Measurements from ENCODE around the gene AHI1.
"Not testable (repeated sequence)": the region's sequence is repeated elsewhere in the genome, so short reads cannot be mapped to it uniquely, and the experiment has no call there.

AHI1 gene

DNA sequence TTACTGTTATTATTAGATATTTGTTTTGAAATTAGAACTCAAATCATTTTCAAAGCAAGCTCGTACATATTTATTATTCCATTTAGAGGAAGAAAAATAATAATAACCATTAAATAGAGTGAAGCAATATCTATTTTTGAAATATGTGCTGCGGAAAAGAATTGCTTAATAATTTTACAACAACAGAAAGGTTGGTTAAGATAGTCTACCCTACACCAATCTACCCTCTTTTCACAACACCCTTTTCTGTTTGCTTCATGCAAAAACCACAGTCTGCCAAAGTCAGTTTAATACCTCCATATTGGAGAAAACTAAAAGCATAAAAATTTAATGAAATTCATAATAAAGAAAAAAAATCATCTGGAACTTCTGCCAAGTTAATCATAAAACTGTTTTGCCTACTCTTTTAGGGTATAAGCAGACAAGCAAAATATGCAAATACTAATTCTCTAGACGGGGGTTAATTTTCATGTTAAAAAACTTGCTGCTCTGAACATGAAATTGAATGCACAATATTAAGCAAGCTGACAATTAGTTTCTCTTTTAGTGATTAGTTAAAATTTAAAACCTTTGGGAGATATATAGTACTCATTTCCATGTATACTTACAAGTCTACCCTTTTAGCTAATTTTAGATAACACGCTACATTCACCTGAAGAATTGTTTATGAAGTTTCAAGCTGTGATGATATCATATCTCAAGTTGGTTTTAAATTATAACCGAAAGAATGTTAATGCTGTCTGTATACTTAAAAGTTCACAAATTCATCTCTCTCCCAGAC lies 100.2 kb downstream of the AHI1 start:
- DNase-seq (ENCODE audit: low read depth, low spot score), result no peak

DNA sequence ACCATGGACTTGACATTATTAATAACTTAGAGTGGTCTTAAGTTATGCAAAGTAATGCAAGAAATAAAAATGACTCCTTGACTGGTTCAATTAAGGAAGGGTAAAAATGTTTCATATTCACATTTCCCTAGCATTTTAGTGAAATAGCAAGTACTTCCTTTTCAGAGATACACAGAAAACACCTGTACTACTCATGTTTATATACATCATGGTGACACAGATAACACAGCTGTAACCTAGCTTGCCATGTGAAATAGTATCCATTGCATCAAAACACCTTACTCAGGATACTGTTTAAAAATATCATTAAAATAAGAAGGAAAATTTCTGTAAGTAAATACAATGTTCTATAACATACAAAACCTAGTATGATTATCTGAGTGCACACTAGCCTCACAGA lies 102.4 kb downstream of the AHI1 start:
- DNase-seq (ENCODE audit: low read depth, low spot score), result no peak

DNA sequence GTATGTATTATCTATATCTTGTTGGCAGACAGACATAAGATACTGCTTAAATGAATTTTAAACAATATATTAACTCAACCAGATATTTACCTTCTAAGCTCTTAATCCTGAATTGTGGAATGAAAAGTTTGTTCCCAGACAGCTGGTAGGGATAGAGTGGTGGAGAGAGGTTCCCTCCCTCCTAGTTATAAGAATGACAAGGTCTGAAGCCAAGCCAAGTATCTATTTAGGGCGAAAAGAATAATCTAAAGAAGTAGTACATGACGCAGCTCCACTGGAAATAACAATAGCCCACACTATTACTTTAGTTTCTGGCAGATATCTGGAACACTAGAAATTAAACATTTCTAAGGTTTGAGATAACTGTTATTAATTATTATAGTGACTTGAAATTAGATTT lies 104.3 kb downstream of the AHI1 start:
- DNase-seq (ENCODE audit: low read depth, low spot score), result no peak

DNA sequence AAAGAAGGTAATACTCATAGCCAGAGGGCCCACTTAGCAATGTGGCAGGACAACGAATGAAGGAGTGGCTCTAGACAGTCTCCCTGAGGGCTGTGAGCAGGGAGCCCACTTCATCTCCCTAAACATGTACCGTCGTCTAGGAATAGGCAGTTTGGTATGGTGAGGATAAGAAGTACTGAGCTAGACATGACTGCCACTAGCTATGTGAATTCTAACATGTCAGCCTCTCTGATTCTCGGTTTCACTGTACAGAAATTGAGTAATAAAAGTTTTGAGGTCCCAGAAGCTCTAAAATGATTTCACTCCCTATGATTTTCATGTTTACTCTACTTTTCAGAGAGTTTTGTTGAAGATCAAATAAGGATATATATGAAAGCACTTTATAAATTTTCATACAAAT lies 107.1 kb downstream of the AHI1 start:
- no peak for DNase-seq (ENCODE audit: low read depth, low spot score)

DNA sequence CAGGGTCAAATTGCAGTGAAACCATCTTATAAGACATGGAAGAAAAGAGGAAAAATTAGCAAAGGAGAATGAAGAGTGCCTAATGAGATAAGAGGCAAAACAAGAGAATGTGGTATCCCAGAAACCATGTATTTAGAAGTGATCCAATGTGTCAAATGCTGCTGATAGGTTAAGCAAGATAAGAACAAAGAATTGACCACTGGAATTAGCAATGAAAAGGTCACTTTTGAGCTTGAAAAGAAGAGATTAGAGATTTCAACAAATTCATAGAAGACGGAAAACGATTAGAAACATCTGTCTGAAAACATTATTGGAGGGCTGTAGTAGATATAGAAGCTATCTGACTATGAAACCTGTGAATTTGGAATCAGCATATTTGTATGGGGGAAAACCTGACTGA lies 112.2 kb downstream of the AHI1 start:
- no peak for DNase-seq (ENCODE audit: low read depth, low spot score)

DNA sequence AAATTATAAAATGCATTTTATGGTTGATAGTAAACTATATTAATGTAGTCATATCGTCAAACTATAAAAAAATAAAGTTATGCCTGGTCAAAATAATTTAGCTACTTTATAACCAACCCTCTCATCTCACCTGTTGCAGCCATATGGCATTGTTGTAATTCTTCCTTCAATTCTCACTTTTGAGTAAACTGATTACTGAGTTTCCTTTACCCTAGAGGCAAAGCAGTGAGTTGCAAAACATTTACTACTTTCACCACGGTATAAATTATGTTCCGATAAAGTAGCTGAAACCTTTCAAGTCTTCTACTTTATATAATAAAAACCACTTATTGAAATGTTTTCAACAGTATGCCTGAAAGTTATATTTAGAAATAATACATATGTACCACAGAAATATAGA lies 113.8 kb downstream of the AHI1 start:
- DNase-seq (ENCODE audit: low read depth, low spot score), result no peak

DNA sequence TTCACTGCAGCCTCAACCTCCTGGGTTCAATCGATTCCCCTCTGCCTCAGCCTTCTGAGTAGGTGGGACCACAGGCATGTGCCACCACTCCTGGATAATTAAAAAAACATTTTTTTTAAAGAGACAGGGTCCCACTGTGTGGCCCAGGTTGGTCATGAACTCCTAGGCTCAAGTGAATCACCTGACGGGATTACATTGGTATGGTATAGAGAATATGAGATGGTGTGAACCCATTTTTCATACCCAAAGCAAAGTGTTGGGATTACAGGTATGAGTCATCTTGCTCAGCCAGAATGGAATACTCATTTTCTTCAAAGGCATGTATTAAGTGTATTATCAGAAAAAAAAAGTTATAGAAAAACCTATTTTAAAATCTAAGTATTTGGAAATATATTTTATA lies 114.2 kb downstream of the AHI1 start:
- no peak for DNase-seq (ENCODE audit: low read depth, low spot score)

DNA sequence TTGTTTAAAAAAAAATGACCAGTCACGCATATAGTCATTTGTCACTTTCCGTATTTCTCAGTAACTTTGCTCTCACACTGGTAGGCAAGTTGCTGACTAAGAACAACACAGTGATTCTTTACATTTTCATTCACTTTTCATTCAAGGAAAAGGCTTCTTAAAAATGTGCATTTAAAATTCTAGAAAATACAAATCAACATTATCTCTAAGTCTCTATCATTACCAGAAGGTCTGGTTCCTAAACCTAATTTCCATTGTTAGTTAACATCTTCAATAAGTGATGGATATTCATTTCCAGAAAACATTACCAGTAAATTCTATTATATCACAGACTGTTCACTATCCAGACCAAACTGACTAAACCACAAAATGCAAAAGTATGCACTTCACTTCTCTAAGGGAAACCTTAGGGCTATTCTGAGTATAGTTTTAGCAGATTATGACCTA lies 115.3 kb downstream of the AHI1 start:
- DNase-seq (ENCODE audit: low read depth, low spot score), result peak; percentile 10

DNA sequence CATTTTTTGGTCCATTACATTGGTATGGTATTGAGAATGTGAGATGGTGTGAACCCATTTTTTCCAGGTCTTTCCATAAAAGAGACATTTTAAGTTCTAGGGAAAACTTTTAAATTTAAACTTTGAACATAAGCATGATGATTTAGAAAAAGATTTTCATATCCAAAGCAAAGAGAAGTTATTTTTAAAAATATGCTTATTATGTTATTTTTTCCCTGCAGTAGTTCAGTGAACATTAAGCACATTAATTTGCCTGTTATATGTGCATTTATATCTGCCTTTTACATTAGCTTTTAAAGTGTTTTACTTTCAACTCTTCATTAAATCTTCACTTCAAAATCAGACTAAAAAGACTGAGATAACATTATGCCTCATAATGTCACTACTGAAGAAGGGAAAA lies 116.7 kb downstream of the AHI1 start:
- no peak for DNase-seq (ENCODE audit: low read depth, low spot score)

DNA sequence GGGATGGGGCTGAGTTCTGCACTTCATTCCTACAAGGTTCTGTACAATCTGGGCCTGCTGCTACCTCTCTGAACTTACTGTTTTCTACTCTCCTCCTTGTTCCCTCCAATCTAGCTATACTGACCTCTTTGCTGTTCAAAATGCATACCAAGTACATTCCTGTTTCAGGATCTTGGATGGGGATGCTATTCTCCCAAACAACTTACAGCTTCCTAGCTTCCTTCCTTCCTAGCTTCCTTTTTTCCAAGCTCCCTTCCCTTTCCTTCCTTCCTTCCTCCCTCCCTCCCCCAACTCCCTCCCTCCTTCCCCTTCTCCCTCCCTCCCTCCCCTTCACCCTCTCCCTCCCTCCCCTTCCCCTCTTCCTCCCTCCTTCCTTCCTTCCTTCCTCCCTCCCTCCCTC lies 117.9 kb downstream of the AHI1 start:
- no peak for DNase-seq (ENCODE audit: low read depth, low spot score)

DNA sequence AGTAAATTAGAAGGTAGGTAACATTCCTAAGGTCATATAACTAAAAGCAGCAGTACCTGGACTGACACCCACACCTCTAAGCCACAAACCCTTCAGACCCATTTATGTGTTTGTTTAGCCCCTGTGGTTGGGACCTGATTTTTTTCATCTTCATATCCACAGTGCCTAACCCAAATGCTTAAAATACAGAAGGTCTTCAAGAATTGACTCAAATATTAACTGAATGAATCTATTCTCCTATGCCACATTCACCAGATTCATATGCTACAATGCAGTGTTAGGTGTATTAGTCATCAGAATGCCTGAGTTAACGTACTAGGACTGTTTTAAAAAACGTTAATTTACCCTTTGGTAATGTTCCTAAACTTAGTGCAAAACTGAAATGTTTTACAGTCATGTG lies 124.8 kb downstream of the AHI1 start:
- DNase-seq (ENCODE audit: low read depth, low spot score), result peak; percentile 41

DNA sequence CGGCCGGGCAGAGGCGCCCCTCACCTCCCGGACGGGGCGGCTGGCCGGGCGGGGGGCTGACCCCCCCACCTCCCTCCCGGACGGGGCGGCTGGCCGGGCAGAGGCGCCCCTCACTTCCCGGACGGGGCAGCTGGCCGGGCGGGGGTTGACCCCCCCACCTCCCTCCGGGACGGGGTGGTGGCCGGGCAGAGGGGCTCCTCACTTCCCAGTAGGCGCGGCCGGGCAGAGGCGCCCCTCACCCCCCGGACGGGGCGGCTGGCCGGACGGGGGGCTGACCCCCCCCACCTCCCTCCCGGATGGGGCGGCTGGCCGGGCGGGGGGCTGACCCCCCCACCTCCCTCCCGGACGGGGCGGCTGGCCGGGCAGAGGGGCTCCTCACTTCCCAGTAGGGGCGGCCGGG lies 133.9 kb downstream of the AHI1 start:
- DNase-seq (ENCODE audit: low read depth, low spot score), result not testable (repeated sequence)

DNA sequence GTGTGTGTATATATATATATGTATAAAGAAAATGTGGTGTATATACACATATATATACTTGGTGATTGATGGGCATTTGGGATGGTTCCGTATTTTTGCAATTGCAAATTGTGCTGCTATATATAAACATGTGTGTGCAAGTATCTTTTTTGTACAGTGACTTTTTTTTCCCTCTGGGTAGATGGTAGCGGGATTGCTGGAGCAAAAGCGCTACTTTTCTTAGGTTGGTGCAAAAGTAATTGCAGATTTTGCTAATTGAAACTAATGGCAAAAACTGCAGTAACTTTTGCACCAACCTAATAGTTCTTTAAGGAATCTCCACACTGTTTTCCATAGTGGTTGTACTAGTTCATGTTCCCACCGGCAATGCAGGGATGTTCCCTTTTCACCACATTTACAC lies 135.4 kb downstream of the AHI1 start:
- no peak for DNase-seq (ENCODE audit: low read depth, low spot score)

DNA sequence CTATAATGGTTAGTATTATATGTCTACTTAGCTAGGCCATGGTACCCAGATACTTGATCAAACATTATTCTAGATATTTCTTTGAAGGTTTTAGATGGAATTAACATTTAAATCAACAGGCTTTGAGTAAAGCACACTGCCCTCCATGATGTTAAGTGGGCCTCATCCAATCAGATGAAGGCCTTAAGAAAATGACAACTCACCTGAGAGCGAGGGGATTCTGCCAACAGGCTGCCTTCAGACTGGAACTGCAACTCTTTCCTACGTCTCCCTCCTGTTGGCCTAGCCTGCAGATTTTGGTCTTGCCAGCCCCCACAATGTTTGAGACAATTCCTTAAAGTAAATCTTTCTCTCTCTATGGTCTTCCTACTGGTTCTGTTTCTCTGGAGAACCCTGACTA lies 137.3 kb downstream of the AHI1 start:
- DNase-seq (ENCODE audit: low read depth, low spot score), result no peak

DNA sequence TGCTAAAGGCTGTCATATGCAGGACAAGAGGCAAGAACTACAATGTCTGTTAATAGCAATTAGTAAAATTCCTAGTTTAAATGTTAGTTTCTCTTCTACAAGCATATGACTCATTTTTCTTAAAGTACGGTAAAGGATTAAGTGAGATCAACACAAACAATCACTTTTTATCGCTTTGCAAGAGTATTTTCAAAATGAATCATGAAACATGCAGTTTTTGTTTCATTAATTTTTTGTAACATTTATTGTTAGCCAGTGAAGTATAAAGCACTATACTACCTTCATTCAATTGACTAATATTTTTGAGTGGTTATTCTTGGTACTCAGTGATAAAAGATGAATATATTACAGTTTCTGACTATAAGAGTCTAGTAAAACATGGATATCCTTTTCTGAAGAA lies 138.6 kb downstream of the AHI1 start:
- DNase-seq (ENCODE audit: low read depth, low spot score), result peak; percentile 15

DNA sequence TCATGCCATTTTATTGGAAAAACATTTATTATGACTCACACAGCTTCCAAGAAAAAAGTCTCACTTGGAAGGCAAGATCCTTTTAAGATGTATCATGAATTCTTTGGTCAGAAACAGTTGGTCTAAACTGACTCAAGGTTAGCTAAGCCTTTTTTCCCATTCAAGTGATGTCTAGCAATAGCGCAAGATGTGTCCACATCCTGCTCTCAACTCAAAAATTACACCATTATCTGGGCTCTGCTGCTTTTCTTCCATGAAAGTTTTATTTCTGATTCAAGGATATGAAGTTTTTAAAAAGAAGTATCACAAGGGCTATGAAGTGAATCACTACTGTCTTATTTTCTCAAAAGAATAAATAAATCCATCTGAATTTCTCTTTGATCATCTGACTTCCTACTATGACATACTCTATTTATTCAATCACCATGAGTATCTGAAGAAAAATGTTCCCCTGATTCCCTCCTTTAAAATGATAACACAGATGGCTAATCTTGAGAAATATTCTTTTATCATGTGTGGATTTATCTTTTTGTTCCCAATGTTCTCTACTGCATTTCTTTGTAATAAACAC lies 139.2 kb downstream of the AHI1 start:
- peak; percentile 79 for DNase-seq (ENCODE audit: low read depth, low spot score)

DNA sequence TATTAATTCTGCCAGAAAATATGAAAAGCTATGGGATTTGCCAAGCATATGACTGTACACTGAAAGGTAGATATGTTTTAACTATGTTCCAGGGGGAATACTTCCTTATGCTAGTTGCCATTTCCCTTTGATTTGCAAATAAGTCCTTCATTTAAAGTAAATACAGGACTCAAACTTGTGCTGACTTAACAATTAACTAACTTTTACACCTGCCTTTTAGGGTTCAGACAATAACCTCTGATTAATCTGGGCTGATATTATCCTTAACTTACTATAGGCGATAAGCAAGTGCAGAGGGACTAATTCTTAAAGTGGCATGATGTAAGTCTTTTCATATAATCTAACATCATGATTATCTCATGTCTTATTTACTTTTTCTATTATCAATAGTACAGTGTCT lies 143.1 kb downstream of the AHI1 start:
- no peak for DNase-seq (ENCODE audit: low read depth, low spot score)

DNA sequence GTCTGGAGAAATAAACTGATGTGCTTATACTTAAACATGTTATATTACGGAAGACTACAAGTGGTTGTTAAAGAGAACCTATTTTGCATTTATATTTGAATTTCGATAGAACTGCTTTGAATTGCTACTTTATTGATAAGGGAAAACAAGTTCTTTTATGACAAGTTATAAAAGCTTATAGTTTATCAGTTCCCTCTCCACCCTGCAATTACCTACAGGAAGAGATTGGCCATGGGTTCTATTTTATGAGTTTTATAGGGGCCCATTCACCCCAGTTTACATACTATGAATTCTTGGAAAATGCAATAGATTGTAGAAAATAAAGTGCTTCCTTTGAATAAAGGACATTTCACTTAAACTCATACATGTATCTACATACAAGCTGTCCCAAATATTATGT lies 144.4 kb downstream of the AHI1 start:
- DNase-seq (ENCODE audit: low read depth, low spot score), result no peak

DNA sequence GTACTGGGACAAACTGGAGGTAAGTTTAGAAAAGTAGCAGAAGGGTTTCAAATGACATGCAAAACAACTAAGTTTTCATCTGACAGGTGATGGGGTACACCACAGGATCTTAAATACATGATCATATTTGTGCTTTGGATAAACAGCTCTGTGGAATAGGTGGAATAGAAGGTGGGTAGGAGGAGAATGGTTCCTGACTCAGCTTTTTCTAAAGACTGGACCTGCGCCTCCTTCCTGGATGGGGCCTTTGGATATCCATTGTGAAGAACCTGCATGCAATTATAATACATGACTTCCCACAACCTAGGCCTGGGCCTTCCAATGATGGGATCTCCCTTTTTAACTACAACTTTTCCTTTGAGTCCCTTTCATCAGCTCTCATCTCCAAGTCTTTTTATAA lies 145.9 kb downstream of the AHI1 start:
- no peak for DNase-seq (ENCODE audit: low read depth, low spot score)

DNA sequence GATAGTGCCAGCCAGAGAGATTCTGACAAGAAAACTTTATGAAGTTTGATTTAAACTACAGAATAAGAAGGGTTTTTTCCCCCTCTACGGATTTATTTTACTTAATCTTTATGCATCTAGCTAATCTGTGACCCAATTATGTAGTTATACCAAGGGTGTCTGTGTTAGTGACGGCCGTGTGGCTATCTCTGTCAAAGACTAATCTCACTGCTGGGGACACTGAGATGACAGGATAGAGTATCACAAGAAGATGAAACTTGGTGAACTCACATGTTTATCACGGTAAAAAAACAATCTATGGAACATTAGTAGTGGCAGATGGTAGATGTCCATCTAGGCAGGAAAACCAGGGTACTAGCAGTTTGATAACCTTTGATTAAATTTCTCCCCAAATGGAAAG lies 149.7 kb downstream of the AHI1 start:
- no peak for DNase-seq (ENCODE audit: low read depth, low spot score)

DNA sequence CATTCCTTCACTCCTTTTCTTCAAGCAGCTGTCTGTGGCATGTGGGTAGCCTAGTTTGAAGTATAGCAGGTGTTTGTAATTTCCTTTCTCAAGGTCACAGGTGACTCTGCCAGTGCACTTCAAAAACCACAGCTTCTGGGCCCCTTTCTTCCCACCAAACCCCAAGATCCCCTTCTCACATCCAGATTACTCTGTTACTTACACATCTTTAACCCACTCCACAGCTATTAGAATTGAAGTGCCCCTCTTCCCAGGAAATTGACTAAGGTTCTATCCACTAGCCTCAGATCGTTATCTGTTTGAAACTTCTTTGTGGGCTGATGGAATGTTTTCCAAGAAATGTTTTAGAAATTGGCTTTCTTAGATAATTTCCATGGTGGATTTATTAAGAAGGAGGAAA lies 150.8 kb downstream of the AHI1 start:
- DNase-seq (ENCODE audit: low read depth, low spot score), result peak; percentile 11

DNA sequence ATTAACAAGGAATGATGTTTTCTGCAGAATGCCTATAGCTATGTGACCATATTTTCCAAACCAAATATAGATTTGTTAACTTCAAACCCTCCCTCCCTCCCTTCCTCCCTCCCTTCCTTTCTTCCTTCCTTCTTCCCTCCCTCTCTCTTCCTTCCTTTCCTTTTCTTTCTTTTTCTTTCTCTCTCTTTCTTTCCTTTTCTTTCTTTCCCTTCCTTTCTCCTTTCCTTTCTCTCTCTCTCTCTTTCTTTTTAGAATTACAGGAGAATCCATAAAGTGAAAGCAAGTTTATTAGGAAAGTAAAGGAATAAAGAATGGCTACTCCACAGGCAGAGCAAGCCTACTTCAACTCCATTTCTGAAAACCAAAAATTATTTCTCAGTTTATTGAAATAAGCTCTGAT lies 153.0 kb downstream of the AHI1 start:
- no peak for DNase-seq (ENCODE audit: low read depth, low spot score)

DNA sequence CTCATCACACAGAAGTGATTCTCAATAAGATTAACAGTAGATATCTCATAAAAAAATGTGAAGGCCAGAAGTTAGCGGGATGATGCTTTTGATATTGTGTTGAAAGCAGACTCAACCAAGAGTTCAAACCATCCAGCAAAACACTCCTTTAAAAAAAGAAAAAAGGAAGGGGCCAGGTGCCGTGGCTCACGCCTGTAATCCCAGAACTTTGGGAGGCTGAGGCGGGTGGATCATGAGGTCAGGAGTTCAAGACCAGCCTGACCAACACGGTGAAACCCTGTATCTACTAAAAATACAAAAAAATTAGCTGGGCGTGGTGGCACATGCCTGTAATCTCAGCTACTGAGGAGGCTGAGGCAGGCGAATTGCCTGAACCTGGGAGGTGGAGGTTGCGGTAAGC lies 157.6 kb downstream of the AHI1 start:
- not testable (repeated sequence) for DNase-seq (ENCODE audit: low read depth, low spot score)

DNA sequence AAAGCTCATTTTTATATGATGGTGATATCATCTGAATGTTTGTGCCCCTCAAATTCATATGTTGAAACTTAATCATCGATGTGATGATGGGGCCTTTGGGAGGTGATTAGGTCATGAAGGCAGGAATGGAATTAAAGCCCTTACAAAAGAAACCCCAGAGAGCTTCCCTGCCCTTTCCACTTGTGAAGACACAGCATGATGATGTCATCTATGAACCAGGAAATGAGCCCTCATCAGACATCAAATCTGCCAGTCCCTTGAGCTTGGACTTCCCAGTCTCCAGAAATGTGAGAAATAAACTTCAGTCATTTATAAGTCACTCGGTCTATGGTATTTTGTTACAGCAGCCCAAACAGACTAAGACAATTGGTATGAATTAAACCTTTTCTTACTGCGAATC lies 163.4 kb downstream of the AHI1 start:
- DNase-seq (ENCODE audit: low read depth, low spot score), result no peak

Measured in astrocyte of the hippocampus (primary cell).